Ovary (tissue), 3 donors: ENCODE measurements around the gene HEATR5A.

Experiments used
- CTCF ChIP-seq, 3 donors: fragments of 450-650 bp in 2 of 3; fragments of 200-600 bp in 1 of 3; IDR thresholded peaks; one replicate each; pipeline versions ENCODE4 v1.5.1 to v1.8.0; 2016 to 2022; ENCODE audit warnings: antibody characterized with exemption in 3 of 3, mild to moderate bottlenecking in 1 of 3
- EP300 ChIP-seq: sonication (generic); formaldehyde crosslinking; IDR thresholded peaks from one replicate; pipeline ENCODE4 v1.6.1; 2017; ENCODE audit warnings: antibody characterized with exemption
- POLR2A ChIP-seq: fragments of 450-650 bp; IDR thresholded peaks from one replicate; pipeline ENCODE4 v1.6.1; 2017; ENCODE audit warnings: antibody characterized with exemption, mild to moderate bottlenecking, moderate library complexity
- donor health status: DM: no; HTN: no; CAD: no.

GRCh38 chr14:31252865-31253264, 167.5 kb downstream of the HEATR5A start:
- no peak for TF ChIP-seq CTCF (IDR thresholded peaks at IDR 0.05)
- TF ChIP-seq EP300 = no peak
- TF ChIP-seq POLR2A = no peak
